GM04503 (cell line): ENCODE data around the gene DNAJC15.
A peak's percentile ranks its signal among the peaks of the same experiment; 100 is the strongest.

Source experiments
- DNase-seq: peaks from one replicate; pipeline ENCODE4 v3.0.0-alpha.2; 2012; ENCODE audit warnings: low read depth

The DNAJC15 gene

GRCh38 chr13:43157796-43158195 is 134.4 kb downstream of the DNAJC15 start:
- DNase-seq = no peak

- no peak for DNase-seq
Observed at GRCh38 chr13:43158516-43158915, 135.1 kb downstream of the DNAJC15 start.

- DNase-seq = peak; percentile 19
Observed at GRCh38 chr13:43159026-43159461, 135.7 kb downstream of the DNAJC15 start.
